ENCODE results near the gene MED10.

Gene MED10, protein sequence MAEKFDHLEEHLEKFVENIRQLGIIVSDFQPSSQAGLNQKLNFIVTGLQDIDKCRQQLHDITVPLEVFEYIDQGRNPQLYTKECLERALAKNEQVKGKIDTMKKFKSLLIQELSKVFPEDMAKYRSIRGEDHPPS

DNA sequence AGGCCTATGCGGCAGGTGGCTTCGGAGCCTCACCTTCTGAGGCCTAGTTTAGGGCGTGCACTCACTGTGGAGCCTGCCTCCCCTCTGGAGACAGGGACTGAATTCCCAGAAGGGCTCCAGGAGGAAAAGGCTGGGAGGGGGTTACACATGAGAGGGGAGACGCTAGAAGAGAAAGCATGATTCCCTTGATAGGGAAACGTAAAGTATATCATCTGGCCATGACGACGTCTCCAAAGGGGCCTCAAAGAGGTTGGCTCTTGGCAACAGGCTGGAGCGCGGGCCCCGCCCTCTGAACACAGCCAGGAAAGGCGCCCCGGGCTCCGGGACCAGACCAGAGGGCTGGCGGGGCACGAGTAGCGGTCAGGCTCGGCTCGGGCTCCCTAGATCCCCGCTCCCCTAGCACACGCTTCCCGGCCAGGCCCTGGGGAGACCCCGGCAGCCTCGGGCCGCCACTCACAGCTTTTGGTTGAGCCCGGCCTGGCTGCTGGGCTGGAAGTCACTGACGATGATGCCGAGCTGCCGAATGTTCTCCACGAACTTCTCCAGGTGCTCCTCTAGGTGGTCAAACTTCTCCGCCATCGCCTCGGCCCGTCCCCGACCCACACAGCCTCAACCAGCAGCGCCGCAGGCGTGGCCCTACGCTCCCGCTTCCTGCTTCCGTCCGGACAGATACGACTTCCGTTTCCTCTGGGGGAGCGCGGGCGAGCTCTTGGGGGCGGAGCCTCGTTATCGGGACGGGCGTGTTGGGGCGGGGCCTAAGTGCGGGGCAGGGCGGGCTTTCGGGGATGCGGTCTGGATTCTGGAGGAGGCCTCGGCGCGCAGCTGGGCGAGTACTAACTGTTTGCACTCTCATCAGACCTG lies at the start of gene MED10:
TSS of gene MED10 (minus strand) at position 643 of the 861 bp plus-strand sequence. CDS start at position 579, 64 bp downstream.
- DNase-seq (ENCODE audit: low spot score): peak; percentile 98

DNA sequence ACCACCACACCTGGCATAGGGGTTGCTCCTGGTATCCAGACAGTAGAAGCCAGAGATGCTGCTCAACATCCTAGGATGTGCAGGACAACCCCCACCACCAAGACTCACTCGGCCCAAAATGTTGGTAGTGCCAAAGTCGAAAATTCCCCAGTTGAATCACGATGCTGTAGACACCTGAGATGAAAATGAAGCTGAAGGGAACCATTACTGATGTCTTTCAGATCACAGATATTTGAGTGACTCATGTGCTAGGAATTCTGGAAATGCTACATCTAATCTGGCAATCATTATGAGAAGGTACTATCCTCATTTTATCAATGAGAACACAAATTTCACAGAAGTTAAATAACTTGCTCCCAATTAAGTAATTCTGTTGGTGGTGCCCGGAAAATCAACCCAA lies 49.3 kb upstream of the MED10 start:
- DNase-seq (ENCODE audit: low spot score): no peak

DNA sequence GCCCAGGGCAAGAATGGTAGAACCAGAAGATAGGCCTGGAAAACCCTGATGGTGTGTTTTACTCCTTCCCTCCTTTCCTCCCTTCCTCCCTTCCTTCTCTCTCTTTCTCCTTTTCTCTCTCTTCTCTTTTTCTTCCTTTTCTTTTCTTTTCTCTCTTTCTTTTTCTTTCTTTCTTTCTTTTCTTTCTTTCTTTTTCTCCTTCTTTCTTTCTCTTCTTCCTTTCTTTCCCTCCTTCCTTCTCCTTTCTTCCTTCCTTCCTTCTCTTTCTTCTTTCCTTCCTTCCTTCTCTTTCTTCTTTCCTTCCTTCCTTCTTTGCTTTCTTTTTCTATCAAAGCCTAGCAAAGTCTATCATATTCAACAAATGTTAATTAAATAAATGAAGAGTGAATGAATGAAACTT lies 46.4 kb upstream of the MED10 start:
- no peak for DNase-seq (ENCODE audit: low spot score)

DNA sequence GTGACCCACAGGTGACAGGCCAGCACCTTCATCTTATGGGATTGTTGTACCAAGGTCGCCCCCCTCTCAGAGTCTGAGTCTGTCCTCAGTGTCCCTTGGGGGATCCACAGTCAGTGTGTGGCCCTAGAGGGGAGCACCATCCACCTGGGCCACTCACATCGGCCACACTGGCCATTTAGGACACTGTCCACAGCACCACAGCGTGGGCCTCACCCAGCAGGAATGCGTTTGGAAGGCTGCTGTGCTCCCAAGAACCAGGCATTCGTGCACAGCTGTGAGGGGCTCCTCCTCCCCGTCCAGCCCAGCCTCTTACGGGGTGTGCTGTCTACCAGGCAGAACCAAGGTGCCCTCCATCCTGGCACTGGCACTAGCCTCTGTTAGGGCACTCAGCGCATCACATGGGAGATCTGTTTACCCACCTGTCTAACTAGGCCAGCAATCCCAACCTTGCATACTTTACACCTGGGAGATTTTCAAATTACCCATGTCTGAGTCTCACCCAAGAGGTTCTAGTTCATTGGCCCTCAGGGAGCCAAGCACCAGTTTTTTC lies 45.8 kb upstream of the MED10 start:
- DNase-seq (ENCODE audit: low spot score): no peak

DNA sequence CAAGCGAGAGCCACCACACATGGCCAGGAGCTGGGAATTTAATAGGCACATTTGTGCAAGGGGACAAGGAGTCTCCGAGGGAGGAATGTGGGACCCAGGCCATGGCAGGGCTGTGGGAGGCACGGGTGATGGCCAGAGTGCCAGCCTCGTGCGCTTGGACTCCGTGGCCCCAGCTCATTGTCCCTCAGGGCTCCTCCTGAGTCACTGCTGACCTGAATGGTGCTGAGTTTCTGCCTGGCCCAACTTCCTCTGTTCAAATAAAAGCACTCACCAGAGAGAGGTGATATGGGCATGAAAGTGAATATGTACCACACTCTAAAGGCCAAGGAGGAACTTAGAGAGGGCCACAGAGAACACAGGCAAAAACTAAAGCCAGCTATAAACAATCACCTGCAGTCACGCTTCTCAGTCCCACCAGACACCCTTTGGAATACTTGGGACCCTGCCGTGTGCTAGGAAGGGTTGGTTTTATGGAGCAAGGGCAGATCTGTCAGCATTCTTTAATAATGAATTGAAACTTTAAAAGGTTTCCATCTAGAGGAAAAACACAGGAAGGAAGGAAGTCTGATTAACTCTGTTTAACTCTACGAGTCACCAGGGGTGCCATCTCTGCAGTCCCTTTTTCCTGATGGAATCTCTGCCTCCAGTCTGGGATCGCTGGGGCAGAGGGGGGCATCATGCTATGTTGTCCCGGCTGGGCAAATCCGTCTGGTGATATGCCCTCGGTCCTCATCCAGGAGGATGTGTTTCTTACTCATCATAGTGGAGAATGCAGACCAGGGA lies 45.2 kb upstream of the MED10 start:
- DNase-seq (ENCODE audit: low spot score): no peak

DNA sequence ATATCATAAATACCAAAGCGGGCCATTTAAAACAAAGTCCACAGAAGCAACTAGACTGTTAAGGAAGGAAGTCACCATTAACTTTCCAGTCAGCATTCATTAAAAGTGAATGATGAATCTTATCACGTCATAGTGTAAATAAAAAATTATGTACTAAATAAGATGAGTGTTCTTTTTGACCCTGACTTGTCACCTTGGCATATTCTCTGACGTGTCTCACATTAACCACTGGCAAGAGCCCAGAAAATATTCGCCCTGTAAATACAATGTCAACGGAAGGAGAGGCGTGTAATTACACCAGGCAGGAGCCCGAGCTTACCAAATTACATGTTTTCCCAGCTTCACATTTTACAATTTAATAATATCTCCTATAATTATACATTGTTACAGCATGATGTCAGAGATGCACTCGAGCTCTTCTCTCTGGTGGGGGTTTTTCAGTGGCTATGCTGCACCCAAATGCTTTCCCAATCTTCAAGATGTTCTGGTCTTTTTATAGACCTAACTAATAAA lies 41.0 kb upstream of the MED10 start:
- no peak for DNase-seq (ENCODE audit: low spot score)

DNA sequence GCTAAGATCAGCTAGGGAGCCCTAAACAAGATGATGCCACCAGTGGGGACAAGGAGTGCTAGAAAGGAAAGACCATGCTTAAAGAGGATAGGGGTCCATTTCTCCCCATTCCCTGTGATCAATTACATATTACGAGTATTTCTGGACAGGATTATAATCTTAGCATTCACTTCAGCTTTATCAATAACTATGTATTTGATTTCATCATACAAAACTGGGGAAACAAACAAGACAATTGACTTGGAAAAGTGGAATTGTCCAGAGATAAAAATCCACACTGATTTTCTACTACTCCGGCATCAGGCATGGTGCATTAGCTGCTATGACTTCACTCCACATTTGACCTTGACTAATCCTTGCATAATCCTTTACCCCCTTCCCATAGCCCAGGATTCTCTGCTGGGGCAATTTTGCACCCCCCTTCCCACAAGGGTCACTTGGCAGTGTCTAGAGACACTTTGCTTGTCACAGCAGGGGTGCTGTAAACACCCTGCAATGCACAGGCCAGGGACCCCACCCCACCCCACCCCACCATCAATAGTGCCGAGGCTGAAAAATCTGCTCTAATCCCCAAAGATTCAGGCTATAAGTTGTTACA lies 40.4 kb upstream of the MED10 start:
- DNase-seq (ENCODE audit: low spot score): no peak

DNA sequence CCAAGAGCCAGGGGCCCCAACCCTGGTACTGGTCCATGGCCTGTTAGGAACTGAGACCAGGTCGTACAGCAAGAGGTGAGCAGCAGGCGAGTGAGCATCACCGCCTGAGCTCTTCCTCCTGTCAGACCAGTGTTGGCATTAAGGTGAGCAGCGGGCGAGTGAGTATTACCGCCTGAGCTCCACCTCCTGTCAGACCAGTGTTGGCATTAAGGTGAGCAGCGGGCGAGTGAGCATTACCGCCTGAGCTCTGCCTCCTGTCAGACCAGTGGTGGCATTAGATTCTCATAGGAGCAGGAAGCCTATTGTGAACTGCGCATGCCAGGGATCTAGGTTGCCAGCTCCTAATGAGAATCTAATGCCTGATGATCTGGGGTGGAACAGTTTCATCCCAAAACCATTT lies 39.3 kb upstream of the MED10 start:
- DNase-seq (ENCODE audit: low spot score): no peak

DNA sequence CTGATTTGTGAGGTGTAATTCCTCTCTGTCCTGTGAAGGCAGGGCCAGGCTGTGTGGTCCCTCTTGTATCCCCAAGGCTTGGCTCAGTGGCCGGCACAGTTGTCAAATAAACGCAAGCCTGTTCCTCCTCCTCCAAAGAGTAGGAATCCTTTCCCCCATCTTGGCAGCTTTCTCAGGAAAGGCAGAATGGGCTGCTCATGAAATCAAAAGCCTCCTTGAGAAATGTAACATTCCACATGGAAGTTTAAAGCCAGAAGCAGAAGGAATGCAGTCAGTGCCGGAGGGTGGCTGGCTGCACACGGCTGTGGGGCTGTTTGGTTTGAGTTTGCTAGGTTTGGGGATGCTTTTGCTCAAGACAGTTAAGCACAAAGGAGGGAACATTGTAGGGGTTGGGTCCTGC lies 34.5 kb upstream of the MED10 start:
- peak; percentile 29 for DNase-seq (ENCODE audit: low spot score)

DNA sequence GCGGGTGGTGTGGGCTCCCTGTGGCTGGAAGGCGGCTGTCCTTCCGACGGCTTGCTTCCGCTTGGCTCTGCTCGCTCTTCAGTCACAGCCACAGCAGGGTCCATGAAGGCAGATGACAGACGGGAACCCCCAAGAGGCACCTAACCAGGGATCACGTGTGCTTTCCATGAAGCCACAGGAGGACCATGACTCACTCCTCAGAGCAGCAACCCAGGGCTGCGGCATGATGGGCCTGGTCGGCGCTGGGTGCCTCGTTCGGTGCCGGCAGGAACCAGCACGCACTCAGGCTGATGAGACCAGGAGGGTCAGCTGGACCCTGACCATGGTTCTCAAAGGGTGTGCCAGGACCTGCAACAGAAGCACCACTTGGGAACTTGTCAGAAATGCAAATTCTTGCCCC lies 32.8 kb upstream of the MED10 start:
- DNase-seq (ENCODE audit: low spot score): no peak

DNA sequence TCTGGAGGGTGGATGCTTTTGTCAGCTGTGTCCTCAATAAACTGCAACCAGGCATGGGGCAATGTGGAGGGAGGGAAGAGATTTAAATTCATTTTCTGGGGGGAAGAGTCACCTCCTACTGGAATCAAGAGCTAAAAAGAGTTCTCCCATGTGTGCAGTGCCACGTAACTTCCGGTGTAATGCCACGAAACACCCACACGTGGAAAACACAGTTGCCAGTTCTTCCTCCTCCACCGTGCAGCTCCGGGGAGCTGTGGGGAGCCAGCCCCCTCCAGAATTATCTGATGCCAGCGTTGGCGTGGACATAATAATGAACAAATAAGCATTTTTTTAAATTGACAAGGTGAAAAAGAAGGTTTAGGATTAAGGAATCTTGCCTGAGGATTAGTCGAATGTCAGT lies 32.1 kb upstream of the MED10 start:
- DNase-seq (ENCODE audit: low spot score): no peak

DNA sequence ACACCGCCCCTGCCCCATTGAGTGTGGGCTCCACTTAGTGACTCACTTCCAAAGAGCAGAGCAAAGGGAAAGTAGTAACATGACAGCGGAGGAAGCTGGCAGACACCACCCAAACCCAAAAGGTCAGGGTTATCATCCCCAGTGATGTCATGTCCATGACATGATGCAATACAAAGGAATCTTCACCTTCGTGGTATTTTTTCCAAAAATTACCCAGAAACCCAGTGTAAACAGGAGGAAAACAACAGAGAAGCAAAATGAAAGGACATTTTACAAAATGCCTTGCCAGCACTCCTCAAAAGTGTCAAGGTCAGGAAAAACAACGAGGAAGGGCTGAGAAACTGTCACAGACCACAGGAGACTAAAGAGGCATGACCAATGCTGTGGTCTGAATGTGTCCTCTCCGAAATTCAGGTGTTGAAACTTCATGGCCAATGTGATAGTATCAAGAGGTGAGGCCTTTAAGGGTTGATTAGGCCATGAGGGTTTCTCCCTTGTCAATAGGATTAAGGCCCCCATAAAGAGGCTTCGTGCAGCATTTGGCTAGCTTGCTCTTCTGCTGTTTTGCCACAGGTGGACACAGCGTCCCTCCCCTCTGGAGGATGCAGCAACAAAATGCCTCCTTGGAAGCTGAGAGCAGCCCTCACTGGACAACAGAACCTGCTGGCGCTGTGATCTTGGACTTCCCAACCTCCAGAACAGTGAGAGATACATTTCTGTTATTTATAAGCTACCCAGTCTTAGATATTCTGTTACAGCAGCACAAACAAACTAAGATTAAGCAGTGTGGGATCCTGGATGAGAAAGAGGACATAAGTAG lies 30.5 kb upstream of the MED10 start:
- DNase-seq (ENCODE audit: low spot score): no peak

DNA sequence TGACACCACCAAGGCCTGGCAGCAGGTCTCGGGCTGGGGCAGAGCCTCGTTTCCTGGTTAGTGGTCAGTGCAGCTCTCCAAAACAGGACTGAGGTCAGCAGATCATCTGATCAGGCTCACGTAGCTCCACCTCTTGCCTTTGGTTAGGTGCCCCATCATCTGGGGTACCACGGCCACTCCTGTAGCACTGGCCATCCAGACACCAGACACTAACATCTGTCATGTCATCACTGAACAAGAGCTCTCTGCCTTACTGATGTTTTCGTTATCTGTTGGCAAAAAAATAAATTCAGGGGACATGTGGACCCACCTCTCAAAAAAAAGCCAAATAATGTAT lies 29.9 kb upstream of the MED10 start:
- no peak for DNase-seq (ENCODE audit: low spot score)

DNA sequence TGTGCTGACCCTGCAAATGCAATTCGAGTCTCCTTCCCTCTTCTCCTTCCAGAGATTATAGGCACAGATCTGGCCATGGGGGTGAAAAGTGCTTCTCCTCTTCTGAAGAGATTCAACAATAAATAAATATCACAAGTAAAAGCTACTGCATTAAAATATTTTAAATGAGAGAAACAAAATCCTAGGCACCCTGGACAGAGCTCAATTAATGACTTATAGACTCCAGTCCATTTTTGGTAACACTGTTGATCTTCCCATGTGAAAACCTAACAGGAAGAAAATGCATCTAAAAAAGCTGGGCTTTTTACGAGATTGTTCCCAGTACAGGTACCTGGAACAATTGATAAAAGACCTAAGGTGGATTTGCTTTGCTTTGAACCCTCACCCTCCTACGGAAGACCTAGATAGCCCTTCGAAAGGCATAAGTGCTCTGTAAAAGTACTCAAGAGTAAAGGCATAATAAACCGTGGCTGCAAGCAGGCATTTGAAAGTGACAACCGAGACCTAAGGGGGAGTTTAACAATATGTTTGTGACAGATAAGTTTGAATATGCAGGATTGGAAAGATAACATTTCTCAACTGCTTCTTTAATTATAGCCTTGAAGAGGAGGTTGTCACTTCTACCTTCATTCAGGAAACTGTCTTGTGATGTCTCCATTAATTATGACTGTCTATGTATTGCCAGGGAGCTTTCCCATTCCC lies 29.4 kb upstream of the MED10 start:
- no peak for DNase-seq (ENCODE audit: low spot score)

DNA sequence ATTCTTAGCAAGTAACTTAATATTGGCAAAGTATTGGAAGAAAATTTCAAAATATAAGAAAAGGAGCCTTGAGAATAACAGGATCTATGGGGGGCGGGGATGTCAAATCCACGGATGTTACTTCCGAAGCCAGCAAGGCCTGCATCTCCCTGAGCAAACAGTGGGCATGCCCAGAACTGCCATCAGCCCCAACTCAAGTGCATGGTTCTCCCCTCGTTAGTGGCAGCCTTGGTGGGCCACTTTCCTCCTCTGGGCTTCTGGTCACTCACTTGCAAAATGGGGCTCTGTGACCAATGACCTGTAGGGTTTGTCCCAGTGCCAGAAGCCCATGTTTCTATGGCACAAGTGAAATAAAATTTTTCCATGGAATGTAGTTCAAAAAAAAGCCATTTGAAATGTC lies 27.2 kb upstream of the MED10 start:
- no peak for DNase-seq (ENCODE audit: low spot score)

DNA sequence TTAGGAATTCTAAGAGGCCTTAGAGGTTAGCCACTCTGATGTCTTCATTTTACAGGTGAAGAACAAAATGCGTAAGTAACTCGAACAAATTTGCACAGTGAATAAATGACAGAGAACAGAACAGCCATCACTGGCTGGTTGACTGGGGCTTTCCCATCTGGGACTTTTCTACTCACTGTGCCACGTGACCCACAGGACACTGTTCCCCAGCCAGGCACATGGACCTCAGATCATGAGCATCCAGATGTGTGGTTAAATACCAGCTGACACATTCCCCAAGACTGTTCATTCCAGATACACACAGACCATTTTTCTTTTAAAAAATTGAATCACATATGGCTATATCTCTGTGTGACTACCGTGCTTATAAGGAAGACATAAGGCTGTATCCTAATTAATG lies 25.8 kb upstream of the MED10 start:
- peak; percentile 83 for DNase-seq (ENCODE audit: low spot score)

DNA sequence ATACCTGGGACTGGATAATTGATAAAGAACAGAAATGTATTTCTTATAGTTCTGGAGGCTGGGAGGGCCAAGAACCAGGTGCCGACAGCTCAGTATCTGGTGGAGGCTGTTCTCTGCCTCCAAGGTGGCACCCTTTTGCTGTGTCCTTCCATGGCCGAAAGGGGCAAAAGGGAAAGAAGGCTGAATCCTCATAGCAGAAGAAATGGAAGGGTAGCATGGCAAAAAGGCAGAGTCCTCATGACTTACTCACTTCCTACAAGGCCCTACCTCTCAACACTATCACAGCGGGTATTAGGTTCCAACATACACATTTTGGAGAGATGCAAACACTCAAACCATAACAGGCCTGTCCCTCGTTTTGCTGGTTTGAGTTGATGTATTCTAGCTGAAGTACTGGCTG lies 25.1 kb upstream of the MED10 start:
- DNase-seq (ENCODE audit: low spot score): no peak

DNA sequence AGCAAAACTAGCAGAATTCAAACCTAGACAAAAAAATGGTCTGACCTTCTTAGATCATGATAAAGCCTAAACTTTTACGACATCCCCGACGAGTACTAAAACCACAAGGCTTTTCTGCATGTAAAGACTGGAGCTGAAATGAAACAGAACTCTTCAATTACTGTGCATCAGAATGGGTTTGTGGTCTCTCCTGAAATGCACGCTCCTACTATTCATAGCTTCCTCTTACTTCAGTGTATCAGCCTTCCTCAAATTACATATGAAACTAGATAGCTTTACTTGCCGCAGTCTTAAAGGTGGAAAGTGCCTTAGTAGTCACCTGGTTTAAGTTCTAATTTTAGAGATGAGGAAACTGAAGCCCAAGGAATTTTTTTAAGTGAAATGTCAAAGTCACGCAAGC lies 24.6 kb upstream of the MED10 start:
- DNase-seq (ENCODE audit: low spot score): no peak

DNA sequence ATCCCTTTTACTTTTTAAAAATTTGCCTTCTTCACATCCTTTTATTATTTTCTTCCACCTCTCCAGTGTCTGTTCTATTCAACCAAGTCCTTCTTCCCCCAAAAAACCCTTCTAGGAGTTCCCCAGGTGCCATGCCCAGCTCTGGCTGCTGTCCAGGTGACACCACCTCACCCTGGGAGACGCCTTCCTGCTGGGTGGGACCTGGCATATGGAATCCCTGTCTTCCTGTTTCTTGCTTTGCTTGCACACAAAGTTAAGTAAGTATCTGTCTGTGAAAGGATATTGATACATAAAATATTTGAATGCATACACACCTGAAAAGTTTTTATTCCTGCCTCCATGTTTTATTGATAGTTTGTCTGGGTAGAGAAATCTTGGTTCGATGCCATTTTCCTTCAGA lies 23.1 kb upstream of the MED10 start:
- DNase-seq (ENCODE audit: low spot score): no peak

DNA sequence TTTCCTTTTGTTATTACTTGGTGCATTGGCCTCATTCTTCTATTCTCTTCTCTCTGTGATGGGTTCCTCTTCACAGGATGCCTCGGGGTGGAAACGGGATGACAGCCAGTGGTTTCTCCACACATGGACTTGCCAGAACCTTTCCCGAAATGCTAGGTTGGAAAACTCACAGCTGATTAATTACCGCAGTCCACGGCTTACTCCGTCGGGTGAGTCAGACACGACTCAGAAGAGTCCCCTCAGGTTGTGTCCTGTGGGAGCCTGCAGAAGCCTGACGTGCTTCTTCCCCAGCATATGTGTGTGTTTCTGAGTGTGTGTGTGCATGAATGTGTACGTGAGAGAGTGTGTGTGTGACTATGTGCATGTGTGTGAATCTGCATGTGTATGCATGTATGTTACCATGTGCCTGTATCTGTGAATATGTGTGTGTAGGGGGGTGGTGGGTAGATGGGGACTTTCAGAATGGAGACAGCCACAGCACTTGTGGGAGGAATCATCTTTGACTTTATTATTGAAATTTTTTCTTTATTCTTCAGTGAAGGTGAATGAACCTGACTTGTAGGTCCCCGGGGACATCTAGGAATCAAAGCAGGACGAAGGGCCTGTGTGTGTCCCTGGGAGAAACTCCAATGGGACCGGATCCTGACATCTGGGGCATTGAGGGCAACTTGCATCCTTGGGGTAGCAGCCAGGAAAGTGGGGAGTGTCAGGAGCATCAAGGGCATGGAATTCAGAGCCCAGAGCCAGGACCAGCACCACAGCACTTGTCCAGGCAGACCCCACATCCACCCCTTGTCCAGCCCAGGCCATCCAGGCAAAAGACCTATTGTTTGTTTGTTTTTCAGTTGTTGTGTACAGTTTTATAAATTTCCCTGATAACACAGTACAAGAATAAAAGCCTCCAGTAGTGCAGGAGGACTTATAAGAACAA lies 21.9 kb upstream of the MED10 start:
- peak; percentile 69 for DNase-seq (ENCODE audit: low spot score)

Measured in AG20443 (cell line).